GM19035 (cell line): Measurements from ENCODE around the gene ADORA2A.

Experiments
- ATAC-seq: cut with Tn5 transposase; IDR thresholded peaks from one replicate; pipeline ENCODE4 v1.9.1; 2021; ENCODE audit not compliant: unreplicated experiment

ADORA2A gene

DNA sequence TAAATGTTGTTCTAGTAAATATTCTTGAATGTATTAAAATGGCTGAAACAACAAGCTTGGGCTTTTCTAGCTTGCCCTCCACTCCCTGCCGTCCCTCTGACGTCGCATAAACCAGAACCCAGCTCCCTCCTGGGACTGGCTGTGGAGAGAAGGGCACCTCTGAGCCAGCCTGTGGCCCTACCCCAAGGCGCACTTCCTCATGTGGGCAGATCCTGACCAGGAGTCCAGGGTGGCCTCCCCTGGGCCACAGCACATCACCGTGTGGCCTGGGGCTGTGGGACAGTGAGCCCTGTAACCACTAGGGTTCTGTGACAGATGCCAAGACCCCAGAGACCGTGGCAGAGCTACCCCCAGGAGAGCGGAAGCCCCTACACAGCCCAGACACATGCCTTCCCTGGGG lies 10.2 kb upstream of the ADORA2A start:
- no peak for ATAC-seq

DNA sequence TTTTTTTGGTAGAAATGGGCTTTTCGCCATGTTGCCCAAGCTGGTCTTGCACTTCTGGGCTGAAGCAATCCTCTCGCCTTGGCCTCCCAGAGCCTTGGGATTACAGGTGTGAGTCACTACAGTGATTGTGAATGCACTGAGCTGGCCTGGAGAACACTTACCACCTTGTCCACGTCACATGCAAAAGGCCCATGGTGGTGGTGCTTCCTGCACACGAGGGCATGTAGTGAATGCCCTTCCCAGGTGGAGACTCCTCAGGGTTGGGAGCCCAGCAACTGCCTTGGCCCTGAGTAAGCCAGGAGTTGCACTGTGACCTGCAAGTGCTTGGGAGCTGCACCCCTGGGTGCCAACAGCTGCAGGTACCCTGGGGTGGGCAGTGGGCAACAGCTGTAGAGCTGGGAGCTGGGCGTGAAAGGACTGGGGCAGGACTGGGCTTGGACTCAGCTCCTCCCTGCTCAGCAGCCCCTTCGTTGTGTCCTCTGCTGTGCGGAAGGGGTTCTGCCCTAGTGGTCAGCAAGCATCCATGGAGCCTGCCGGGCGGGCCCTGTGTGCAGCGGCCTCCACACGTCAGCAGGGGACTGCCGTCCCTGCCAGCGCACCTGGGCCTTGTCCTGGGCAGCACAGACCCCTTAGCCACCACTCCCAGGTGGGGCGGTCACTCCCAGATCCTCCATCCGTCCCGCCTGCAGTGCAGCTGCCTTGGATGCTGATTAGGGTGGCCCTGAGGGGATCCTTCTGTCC lies 9.3 kb upstream of the ADORA2A start:
- ATAC-seq: no peak

DNA sequence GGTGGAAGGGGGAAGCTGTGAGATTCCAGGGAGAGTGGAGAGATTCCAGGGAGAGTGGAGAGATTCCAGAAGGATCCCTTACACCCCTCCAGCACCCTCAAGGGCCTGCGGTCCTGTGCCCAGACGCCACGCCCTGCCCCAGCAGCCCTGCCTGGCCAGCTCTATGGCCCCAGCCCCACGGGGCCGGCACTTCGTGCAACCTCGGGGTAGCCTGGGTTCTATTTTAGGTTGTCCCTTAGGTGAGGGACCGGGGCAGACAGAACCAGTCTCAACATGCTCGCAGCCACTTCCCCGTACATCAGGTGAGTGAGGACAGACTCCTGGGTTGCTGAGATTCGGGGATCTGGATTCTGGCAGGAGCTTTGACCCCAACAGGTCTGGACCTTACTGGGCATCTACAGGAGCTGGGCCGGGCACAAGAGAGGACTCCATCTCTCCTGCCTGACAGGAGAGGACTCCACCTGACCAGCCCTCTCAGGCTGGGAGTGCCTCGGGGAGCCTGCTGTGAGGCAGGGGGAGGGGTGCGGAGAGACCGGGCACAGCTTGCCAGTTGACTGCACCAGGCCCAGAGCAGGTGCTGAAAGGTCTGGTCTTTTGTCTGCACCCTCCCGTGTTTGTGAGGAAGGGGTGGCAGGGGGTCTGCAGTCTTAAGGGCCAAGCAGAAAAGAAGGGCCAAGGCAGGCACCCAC lies 8.5 kb upstream of the ADORA2A start:
- ATAC-seq: no peak

DNA sequence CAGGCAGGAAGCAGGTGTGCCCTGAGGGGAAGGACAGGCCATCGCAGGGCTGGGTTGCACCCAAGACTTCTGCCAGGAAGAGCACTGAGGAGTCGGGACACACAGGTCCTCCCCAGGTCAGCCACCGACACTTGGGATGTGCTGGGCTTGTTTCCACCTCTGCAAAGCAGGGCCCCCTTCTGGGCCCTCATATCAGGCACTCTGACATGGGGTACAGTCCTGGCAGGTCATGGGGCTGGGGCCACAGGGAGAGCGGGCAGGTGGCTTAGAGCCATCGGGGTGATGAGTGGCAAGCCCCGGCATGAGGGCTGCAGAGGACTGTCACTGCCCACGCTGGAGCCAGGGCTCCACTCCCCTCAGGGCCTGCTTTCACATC lies 7.9 kb upstream of the ADORA2A start:
- ATAC-seq: no peak

DNA sequence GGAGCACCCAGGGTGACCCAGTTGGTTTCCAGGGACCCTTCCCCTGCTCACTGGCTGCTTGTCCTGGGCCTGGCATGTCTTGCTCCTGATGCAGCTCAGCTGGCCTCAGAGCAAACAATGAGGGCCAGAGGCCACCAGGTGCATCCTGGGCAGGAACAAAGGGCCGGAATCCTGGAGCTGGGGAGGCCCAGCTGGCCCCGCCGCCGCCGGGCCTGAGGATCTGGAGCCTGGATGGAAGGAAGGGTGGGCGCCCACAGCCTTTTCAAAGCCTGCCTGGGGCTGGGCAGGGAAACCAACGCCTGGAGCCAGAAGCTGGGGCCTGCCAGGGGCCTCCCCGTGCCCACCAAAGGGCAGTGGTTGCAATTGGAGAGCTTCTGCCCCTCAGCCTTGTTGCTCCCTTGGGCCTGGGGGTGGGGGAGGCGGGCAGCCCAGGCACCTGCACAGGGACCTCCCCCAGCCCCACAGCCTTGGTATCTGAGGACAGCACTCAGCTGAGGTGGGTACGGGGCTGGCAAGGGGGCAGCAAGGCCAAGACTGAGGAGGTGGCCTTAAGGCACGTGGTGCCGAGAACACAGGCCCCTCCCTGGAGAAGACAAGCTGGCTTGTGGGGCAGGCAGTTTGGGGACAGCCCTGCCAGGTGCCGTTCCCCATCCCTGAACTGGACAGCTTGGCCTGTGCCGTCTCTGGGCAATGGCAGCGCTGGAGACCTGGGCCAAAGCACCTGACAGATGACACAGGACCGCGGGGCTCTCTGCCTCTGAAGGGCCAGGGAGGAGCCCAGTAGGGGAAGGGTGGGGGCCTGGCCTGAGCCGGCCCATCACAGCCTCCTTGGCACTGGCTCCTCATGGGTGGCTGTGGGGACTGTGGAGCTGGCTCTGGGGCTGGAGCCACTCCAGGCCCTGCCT lies 7.1 kb upstream of the ADORA2A start:
- no peak for ATAC-seq

DNA sequence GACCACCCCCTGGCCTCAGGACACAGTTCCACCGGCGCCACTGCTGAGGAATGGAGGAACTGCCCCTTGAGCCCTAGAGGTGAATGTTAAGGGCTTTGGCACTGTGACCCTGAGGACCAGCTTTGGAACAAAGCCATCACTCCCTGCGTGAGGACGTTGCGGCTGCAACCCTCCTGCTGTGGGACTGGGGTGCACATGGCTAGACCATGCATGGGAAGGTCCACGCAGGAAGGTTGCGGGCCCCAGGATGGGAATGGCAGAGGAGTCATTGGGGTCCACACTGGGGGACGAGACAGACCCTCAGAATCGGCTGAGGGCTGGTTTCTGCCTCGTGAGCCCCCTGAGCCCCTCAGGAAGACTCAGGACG lies 6.4 kb upstream of the ADORA2A start:
- ATAC-seq: no peak

DNA sequence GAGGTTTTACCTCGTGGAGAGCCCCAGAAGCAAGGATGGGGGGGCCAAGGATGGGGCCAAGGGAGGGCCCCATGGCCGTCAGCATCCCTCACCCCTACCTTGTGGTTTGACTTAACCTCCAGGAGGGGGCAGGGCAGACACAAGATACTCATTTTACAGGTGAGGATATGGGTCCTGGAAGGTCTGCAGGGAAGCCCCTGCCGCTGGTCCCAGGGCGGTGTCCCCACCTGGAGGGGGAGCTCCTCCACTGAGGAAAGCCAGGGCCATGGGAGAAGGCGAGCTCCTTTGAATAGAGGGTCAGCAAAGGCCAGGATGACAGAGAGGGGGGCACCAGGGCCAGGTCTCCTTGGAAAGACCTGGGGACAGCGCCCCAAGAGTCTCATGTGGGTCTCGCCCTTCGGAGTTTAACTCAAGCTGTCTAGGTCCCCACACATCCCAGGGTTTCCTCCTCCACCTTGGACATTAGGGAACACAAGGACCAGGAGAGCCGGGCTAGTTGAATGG lies 5.9 kb upstream of the ADORA2A start:
- no peak for ATAC-seq

DNA sequence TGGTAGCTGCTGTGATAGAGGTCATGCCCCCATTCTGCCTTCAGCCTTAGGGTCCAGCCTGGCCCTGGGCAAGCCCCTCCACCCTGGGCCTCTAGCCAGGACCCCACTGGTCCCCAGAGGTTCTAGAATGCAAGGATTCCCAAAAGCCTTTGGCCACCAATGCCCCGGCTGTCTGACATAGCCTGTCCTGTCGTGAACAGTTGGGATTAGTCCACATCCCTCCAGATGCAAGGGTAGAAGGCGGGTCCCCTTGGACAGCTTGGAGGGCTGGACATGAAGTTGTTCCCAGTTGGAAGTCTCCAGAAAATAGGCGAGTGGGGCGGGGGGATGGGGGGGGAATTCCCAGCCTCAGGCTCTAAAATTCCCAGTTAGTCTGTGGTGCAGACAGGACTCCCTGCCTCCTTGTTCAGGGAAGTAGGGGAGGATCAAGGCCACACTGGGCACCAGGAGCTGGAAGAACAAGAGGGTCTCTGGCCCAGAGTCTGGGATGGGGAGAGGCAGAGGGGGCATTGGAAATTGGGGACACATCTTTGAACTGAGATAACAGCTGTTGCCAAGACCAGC lies 5.2 kb upstream of the ADORA2A start:
- no peak for ATAC-seq

DNA sequence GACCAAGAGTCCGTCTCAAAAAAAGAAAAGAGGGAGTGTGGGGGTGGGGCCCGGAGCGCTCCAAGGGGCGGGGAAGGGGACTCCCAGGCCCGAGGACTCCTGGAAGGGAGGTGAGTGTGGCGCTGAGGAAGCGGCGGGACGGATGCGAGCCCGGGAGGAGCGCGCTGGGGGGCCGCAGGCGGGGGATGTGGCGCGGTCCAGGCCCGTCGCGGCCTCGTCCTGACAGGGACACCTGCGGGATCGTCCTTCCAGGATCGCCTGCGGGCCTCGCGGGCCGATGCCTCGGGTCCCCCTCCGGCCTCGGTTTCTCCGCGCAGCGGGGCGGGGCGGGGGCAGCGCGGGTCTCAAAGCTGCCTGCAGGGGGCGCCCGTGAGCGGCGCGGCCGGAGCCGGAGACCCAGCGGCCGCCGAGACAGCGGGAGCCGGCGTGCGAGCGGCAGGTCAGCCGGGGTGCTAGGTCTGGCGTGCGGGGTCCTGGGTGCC lies 3.8 kb upstream of the ADORA2A start:
- peak; percentile 31 for ATAC-seq

DNA sequence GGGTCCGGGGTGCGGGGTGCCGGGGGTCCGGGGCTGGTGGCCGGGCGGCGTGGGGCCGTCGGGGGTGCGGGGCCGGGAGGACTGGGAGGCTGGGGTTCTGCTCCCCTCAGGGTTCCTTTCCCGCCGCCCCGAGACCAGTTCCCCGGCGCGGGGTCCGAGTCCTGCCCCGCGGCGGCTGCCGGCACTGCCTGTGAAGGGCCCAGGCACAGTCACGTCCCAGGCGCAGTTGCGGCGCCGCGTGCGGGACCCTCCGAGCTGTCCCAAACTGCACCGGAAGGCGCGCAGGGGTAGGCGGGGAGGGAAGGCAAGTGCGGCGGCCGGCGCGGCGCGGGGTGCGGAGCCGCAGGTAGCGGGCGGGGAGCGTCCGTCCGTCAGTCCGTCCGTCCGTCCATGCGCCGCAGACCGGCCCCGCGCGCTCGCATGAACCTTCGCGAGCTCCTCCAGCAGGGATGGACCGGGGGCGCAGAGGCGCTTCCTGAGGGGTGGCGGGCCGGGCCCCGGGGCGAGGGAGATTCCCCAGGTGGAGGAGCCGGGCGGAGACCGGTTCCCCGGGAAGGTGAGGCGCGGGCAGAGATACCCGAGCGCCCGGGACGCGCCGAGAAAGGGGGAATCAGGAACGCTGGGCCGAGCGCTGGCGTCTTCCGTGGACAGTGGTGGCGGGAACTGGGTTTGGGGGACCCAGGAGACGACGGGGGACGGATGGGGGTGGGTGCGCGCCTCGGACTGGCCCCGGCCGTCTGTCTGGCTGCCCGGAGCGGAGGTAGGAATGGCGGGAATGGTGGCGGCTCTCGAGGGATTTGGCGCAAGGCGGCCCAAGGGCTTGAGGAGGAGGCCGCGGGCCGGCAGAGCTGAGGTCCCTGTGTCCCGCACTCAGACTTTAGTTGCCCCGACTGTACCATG lies 3.1 kb upstream of the ADORA2A start:
- no peak for ATAC-seq

DNA sequence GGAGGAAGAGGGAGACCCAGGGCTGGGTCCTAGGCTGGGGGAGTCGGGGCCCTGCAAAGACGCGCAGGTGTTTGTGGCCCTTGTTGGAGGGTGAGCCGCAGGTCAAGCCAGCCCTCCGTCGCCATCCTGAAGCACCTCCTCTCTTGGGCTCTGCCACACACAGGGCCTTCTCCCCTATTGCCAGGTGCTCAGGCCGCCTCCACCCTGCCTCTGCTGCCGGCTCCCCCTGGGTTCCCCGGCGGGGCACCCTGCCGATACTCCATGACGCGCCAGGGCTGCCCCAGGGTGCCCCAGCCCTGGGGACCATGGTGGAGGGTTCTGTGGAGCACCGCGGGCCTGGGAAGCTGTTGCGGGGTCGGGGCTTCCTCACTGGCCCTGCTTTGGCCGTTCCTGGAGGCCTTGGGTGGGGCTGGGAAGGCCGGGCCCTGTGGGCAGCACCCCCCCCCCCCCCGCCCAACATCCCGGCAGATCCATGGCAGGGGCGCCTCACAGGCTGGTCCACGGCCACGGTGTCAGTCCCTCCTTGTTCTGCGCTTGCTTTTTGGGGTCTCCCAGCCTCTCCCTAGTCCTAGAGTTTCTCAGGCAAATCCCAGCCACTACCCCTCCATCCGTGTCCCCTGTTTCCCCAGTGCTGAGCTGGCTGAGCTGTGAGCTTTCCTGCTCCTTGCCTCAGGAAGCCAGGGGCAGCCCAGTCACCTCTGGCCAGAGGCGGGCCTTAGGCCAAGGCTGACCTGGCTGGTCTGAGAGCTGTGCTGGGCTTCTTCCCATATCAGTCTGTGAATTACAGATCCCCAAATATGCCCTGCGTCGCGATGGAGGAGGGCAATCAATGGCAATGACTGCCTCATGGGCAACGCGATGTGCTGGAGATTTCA lies 2.3 kb upstream of the ADORA2A start:
- ATAC-seq: no peak

DNA sequence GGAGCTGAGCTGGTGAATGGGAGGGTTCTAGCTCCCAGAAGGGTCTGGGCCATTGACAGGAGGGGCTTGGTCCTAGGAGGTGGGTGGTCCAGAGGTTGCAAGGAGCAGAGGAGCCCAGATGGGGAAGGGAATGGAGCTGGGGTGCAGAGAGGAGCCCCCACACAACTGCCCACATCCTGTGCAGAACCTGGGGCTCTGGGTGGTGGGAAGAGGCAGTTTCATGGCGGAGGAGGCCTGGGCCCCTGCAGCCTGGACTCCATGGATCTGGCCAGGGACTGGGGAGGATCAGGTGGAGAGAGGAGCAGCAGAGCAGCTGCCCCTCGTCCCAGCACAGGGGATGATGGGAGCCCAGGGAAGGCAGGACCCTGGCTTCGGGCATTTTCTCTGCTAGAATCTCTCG lies 963 bp upstream of the ADORA2A start:
- no peak for ATAC-seq

DNA sequence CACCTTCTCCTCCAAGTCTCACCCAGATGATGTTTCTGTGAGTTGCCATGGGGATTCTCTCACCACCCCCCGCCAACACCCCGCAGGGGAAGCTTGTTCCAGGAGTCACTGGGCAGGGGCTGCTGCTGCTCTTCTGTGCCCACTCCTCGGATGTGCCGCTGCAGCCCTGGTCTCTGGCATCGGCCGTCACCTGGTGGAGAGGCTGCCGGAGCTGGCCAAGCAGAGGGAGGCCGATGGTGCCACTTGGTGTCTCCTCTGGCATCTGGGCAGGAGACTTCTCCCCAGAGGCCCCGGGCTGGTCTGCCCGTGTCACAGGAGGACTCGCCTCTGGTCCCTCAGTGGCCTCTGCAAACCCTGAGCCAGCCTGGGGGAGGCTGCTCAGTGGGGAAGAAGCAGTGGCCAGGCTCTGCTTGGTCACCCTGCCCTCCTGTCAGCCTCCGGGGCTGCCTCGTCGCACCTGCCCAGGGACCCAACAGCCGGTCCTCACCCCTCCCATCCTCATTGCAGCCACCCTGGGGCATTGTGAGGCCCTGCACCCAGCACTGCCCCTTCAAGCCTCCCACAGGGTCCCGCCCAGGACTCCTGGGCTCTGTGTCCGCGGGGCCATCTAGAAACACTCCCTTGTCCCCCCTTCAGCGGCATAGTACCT lies 424 bp upstream of the ADORA2A start:
- no peak for ATAC-seq

DNA sequence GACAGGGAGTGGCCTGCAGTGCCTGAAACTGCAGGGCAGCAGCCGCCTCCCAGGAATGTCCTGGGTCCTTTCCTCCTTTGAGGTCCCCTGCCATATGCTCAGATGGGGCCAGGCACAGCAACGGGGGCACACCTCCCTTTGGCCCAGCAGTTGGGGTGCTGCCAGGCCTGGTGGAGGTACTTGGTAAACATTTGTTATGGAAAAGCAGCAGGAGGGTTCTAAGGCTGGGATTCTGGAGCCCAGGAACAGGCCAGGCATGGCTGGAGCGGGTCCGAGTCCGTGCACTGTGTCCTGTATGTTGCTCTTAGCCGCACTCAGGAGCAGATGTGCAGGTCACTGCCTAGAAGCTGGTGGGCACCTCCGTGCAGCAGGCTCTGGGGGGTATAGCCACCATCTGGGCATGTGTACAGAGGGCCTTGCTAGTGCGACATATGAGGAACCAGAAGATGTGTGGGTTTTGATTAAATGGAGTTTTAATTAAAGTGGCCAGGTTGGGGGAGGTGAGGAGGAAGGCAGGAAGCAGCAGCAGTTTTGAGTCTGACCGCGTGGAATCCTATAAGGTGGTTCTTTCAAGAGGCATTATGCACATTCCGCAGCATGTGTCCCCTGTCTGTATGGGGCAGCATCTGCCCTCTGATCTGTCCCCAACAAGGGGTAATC lies 1.5 kb downstream of the ADORA2A start:
- ATAC-seq: no peak

DNA sequence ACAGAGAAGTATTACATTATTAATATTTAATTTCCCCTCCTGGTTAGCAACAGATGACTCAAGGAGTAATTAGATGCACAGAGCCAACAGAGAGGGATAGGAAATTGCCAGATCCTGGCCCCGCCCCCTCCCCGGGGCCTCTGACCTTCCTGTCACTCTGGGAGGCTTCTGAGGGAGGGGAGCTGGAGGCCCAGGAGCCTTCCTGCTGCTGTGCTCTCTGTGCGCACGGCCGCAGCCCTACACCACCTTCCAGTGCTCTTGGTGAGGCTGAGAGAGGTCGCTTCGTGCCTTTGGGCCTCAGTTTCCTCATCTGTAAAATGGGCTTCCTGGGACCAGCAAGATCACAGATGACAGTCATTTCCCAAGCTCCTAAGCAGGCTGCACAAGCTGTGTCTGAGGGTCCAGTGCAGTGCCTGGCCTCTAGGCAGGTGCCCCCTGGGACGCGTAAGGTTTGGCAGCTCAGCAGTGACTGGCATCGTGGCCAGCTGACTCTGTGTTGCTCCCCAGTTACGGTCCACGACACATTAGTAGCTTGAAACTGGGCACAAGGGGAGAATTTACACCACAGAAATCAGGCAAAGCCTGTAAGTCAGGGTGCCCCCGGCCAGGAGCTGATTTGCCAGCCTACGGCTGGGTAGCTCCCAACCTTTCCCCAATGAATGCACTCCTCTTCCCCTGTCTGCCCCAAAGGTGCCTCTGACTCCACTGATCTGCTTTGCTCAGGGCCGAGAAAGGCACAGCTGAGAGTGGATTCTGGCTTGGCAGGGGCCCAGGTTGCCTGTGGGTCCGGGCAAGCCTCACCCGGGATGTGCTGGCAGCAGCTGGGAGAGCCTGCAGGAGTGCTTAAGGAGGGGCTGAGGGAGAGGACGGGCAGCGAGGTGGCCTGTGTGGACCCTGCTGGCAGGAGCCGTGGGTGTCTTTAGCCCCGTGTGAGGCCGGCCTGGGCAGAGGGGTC lies 2.3 kb downstream of the ADORA2A start:
- no peak for ATAC-seq

DNA sequence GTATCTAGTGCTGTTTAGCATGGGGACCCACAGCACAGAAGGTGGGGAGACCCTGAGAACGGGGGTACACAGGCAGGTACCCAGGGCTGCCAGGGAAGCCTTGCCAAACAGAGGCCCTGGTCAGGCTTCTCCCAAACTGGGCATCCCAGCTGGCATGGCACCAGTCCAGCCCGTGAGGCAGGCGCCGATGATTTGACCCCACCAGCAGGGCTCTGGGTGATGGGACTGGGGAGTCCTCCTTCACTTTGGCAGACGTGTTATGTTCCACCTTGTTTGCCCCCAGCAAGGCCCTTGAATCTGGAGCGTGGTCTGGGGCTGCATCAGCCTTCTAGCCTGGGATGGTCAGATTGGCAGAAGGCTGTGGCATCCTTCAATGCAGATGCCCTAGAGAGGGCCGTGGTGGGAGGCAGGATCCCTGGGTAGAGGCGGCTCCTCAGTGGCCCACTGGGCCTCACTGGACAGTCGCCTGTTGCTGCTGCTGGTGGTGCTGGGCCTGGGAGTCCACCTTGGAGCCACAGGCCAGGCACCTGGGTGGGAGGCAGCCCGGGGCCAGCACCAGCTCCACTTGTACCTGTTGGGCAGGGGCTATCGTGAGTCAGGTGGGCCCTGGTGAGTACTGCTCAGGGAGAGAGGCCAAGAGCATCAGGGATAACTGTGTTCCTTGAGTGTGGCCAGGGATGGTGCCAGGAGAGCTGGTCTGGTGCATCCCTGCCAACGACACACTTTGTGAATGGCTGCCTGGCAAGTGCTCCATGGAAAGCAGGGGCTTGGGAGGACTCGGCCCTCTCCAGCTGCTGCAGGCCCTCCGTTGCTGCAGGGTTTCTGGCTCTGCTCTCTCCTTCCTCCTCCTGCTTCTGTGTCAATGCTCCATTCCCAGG lies 3.3 kb downstream of the ADORA2A start:
- no peak for ATAC-seq
